ENCODE measurements around the gene BICC1. TPM values are rescaled to one million over a fixed set of nuclear protein-coding genes. Genes with fewer than 3 reads are reported as not detected.

BICC1 gene
- polyA plus RNA-seq, 1 donor (not counting 4 experiments of a cell fraction or from before 2014, with no cell fraction given): 4.2 TPM

GRCh38 chr10:58577437-58577777 lies 64.7 kb downstream of the BICC1 start:
- no peak overlapping the region for H3K9ac ChIP-seq (ENCODE audit: control insufficient read depth, extremely low read depth, insufficient read depth, low read length)
- peaks cover 4% of the 10 kb centered on the region for H3K79me2 ChIP-seq (ENCODE audit: control insufficient read depth, insufficient read depth, low read length)
- FAIRE-seq (peak; percentile 9), DNase-seq (ENCODE audit: low read depth, low spot score) (no peak)
- dilution Hi-C loops (cut with MboI; ENCODE audit: extremely low pct_ligation_motif_present, low sequenced_read_pairs): no loop called here
- H2AFZ ChIP-seq (ENCODE audit: control insufficient read depth, low read length): no peak overlapping the region
- no peak overlapping the region for H3K4me2 ChIP-seq (ENCODE audit: control insufficient read depth, extremely low read depth, insufficient read depth, low read depth, low read length)
- no peak overlapping the region for H3K27ac ChIP-seq (ENCODE audit: control insufficient read depth, insufficient read depth, low read length)
- no peaks in the 10 kb centered on the region for H3K36me3 ChIP-seq (ENCODE audit: control insufficient read depth in 2 of 2, extremely low read depth in 1 of 2, insufficient read depth in 2 of 2, low read length in 2 of 2)
- no peaks in the 10 kb centered on the region for H4K20me1 ChIP-seq (ENCODE audit: control insufficient read depth, extremely low read depth, insufficient read depth, low read length)
- no peaks in the 10 kb centered on the region for H3K4me1 ChIP-seq (ENCODE audit: control insufficient read depth, extremely low read depth, insufficient read depth, low read length)
- no peak for TF ChIP-seq CTCF (optimal IDR thresholded peaks at IDR 0.05 in 1 of 3, IDR thresholded peaks at IDR 0.05 in 1 of 3, conservative IDR thresholded peaks at IDR 0.05 in 1 of 3; ENCODE audit: extremely low read depth in 1 of 3, insufficient read depth in 2 of 3, low read length in 3 of 3)
- no peak for TF ChIP-seq EZH2 (IDR thresholded peaks at IDR 0.05; ENCODE audit: low read length)
- no peak overlapping the region for H3K4me3 ChIP-seq (ENCODE audit: control insufficient read depth in 2 of 3, extremely low read depth in 1 of 3, insufficient read depth in 2 of 3, low read depth in 1 of 3, low read length in 3 of 3)
- H3K27me3 ChIP-seq (ENCODE audit: control insufficient read depth, extremely low read depth, insufficient read depth, low read length): no peaks in the 10 kb centered on the region
- no peaks in the 10 kb centered on the region for H3K9me1 ChIP-seq (ENCODE audit: control insufficient read depth, extremely low read depth, insufficient read depth, low read length)
- no peaks in the 10 kb centered on the region for H3K9me3 ChIP-seq (ENCODE audit: control insufficient read depth, low read depth, low read length)

- no peaks in the 10 kb centered on the region for H3K9me1 ChIP-seq (ENCODE audit: control insufficient read depth, extremely low read depth, insufficient read depth, low read length)
- H3K79me2 ChIP-seq (ENCODE audit: control insufficient read depth, insufficient read depth, low read length): peaks cover 8% of the 10 kb centered on the region
- no peaks in the 10 kb centered on the region for H3K27me3 ChIP-seq (ENCODE audit: control insufficient read depth, extremely low read depth, insufficient read depth, low read length)
- no peaks in the 10 kb centered on the region for H3K9me3 ChIP-seq (ENCODE audit: control insufficient read depth, low read depth, low read length)
- no peaks in the 10 kb centered on the region for H3K36me3 ChIP-seq (ENCODE audit: control insufficient read depth in 2 of 2, extremely low read depth in 1 of 2, insufficient read depth in 2 of 2, low read length in 2 of 2)
- H3K9ac ChIP-seq (ENCODE audit: control insufficient read depth, extremely low read depth, insufficient read depth, low read length): no peak overlapping the region
- no peak for FAIRE-seq
- DNase-seq (ENCODE audit: low read depth, low spot score): no peak
- dilution Hi-C loops (cut with MboI; ENCODE audit: extremely low pct_ligation_motif_present, low sequenced_read_pairs): no loop called here
- H4K20me1 ChIP-seq (ENCODE audit: control insufficient read depth, extremely low read depth, insufficient read depth, low read length): no peaks in the 10 kb centered on the region
- H2AFZ ChIP-seq (ENCODE audit: control insufficient read depth, low read length): no peak overlapping the region
- no peak overlapping the region for H3K4me3 ChIP-seq (ENCODE audit: control insufficient read depth in 2 of 3, extremely low read depth in 1 of 3, insufficient read depth in 2 of 3, low read depth in 1 of 3, low read length in 3 of 3)
- H3K27ac ChIP-seq (ENCODE audit: control insufficient read depth, insufficient read depth, low read length): no peak overlapping the region
- TF ChIP-seq CTCF (optimal IDR thresholded peaks at IDR 0.05 in 1 of 3, IDR thresholded peaks at IDR 0.05 in 1 of 3, conservative IDR thresholded peaks at IDR 0.05 in 1 of 3; ENCODE audit: extremely low read depth in 1 of 3, insufficient read depth in 2 of 3, low read length in 3 of 3) (no peak), EZH2 (IDR thresholded peaks at IDR 0.05; ENCODE audit: low read length) (no peak)
- H3K4me1 ChIP-seq (ENCODE audit: control insufficient read depth, extremely low read depth, insufficient read depth, low read length): no peaks in the 10 kb centered on the region
- no peak overlapping the region for H3K4me2 ChIP-seq (ENCODE audit: control insufficient read depth, extremely low read depth, insufficient read depth, low read depth, low read length)
Measured at GRCh38 chr10:58578366-58578765, 65.7 kb downstream of the BICC1 start.

Measured in keratinocyte (primary cell).